GM15510 (cell line): ENCODE data around the gene SLC44A3.

ENCODE experiments used
- POLR2A ChIP-seq: IDR thresholded peaks from 3 replicates; pipeline ENCODE4 v1.6.1; 2011; ENCODE audit warnings: borderline replicate concordance; ENCODE audit not compliant: insufficient read length; ENCODE audit errors: extremely low read depth

SLC44A3 gene

DNA sequence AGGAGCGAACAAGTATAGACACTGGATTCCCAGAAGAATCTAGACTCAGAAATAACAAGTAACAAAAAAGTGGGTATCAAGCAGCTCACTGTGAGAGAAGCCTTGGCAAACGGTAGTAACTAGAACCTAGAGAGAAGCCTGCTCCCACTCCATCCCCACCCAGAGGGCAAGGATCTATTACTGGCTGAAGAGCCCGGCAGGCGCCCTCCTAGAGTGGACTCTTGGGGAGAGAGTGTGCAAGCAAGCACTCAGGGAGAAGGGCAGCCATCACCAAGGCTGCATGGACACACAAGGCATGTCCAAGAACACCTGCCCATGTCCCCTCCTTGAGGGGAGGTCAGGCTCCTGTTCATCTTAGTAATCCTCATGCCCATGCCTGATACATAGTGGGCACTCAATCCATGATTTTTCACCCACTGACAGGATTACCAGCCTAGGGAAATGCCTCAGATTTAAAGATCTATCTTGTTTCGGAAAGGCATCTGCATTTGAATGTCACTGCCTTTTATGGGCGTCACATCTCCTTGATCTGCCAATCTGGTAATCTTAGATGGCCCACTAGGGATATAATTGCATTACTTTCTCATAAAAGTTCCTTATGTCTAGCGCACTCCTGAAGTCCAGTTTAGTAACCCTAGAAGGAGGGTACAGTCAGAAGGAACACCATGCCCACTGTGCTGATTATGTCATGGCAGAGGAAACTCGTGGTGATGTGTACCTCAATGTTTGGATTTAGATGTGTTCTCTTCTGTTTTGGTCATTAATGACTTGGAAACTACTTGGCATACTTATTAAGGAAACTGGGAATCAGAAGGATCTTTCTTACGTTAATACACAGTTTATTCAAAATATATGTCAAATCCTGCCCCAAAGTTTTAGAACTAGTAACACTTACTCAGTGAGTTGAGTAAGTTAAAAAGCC lies 92.4 kb downstream of the SLC44A3 start:
- no peak for TF ChIP-seq POLR2A

GRCh38 chr1:94917251-94917650 lies 97.1 kb downstream of the SLC44A3 start:
- TF ChIP-seq POLR2A: no peak

GRCh38 chr1:94919241-94920030 lies 99.3 kb downstream of the SLC44A3 start:
- TF ChIP-seq POLR2A: no peak

DNA sequence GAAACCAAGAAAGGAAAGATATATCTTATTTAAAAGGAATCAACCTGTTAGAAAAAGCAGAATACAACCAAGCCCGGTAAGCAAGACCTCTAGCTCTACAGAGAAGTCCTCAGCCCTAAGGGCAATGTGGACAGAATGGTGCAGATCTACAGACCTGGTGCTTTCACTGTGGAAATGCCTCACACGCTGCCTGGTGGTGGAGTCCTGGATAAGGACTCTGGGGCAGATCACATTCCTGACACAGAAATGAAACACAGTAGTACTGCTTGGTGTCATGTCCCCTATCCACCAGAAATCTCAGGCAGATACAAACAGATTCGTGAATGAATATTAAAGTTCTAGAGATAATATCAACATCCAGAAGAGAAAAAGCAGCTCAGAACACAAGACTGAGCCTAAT lies 99.9 kb downstream of the SLC44A3 start:
- TF ChIP-seq POLR2A: no peak

- TF ChIP-seq POLR2A: no peak
Observed at GRCh38 chr1:94921977-94922376, 101.8 kb downstream of the SLC44A3 start.

DNA sequence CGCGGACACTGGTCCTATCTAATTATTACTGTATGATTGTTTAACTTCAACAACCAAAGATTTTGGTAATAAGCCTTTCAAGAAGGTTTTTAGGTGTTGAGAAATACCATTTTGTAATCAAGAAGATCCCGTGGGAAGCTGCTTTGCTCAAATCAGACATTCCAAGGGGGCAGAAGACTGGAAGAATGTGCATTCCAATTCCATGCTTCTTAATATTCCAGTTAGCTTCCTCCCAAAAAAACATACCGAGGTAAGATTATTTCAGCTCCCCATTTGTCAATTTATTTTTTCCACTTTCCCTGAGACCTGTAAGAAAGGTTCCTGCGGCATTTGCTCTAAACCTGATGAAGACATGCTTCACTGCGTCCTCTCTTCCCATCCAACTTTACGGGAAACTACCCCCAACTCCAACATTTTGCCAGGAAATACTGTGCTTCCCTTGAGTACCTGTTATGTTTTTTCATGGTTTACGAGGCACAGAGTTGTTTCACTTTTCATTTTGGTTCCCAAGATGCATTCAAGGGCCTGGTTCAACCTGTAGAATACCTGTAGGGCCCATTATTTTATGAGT lies 102.7 kb downstream of the SLC44A3 start:
- TF ChIP-seq POLR2A: no peak

DNA sequence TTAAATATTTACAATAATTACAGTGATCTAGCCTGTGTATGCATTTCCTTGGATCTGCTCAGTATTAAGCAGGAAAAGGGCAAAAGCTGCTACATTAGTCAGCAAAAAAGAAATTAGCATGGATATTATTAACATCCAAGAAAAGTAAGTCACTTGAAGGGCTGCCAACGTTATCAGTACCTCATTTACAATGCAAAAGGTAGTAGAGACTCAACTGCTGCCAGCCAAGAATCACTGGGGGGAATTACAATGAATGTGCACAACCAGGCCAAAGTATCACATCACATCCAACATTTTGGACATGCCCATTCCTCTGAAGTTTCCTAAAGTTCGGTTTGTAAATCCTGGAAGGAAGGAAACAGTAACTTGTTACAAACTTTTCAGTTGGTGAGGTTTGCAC lies 104.8 kb downstream of the SLC44A3 start:
- TF ChIP-seq POLR2A: no peak

- TF ChIP-seq POLR2A: no peak
Observed at GRCh38 chr1:94925561-94926125, 105.5 kb downstream of the SLC44A3 start.

GRCh38 chr1:94926126-94926914 lies 106.2 kb downstream of the SLC44A3 start:
- TF ChIP-seq POLR2A: no peak

DNA sequence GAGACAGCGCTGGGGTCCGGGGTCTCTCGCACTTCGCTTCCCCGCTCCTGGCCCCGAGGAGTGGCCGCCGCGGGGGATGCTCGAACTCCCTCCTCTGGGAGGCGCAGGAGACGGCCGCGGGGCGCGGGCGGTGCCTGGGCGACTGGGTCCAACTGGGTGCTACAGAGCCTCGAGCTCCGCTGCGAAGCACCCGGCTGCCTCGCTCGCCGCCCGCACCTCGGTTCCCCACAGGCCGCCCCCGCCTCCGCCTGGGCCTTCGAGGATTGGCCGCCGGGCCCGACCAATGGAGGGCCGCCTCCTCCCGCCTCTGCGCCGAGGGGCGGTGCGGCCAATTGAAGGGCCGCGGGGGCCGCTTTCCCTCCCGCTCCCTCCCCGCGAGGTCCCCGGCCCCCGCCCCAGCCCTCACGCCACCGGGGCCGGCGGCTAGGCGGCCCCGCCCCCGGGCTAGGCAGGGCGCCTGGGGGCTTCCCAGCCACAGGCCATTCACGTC lies 106.8 kb downstream of the SLC44A3 start, which contains the start of gene CNN3:
TSS of gene CNN3 (minus strand) at position 196 of the 490 bp plus-strand sequence. CDS start 216 bp downstream, outside the sequence.
- peak; percentile 29 for TF ChIP-seq POLR2A

- no peak for TF ChIP-seq POLR2A
Observed at GRCh38 chr1:94927405-94928175, 107.4 kb downstream of the SLC44A3 start.

DNA sequence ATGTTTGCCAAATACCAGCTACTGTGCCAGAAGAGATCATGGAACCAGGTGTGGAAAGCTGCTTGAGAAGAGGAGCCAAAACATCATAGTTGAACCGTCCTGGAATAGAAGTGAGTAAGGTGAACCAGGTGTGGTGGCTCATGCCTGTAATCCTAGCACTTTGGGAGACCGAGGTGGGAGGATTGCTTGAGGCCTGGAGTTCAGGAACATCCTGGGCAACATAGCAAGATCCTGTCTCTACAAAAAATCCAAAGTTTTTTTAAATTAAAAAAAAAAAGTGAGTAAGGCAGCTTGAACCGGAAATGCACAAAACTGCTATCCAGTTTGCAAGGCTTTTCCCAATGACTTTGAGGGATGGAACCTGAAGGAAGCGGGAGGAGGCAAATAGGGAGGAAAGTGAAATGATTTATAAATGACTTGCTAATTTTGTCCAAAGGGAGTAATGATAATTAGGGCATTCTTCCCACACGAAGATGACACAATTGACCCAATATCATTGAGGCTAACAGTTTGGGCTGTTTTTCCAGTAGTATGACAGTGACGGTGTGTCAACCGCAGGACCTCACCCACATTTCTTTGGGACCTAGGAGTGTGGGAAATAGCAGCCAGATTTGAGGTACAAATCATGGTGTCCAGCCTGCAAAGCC lies 108.3 kb downstream of the SLC44A3 start:
- TF ChIP-seq POLR2A: no peak
